Astrocyte (in vitro differentiated cells and primary cell): ENCODE results near the gene RBX1. TPM values are rescaled to one million over a fixed set of nuclear protein-coding genes. Genes with fewer than 3 reads are reported as not detected.

Experiments
- DNase-seq: peaks from one replicate; pipeline ENCODE4 v3.0.0-alpha.2; 2010; ENCODE audit warnings: low read depth
- FAIRE-seq: peaks from 2 replicates; lab custom pipeline; 2011; peaks lifted over from hg19 to GRCh38; lab: Jason Lieb, UNC
- H2AFZ ChIP-seq: 2 replicates; pipeline ENCODE4 v1.6.0; 2012; ENCODE audit warnings: low read depth, low read length, inconsistent platforms
- H3K27ac ChIP-seq: 2 replicates; pipeline ENCODE4 v1.5.1; 2011; ENCODE audit warnings: low read depth, low read length, inconsistent platforms
- H3K27me3 ChIP-seq: 2 replicates; pipeline ENCODE4 v1.6.0; 2011; ENCODE audit warnings: low read length, inconsistent platforms; ENCODE audit not compliant: insufficient read depth
- H3K36me3 ChIP-seq: 2 replicates; pipeline ENCODE4 v1.5.1; 2011; ENCODE audit warnings: low read length, inconsistent platforms; ENCODE audit not compliant: insufficient read depth
- H3K4me1 ChIP-seq: 2 replicates; pipeline ENCODE4 v1.5.1; 2011; ENCODE audit warnings: low read length, inconsistent platforms; ENCODE audit not compliant: insufficient read depth
- H3K4me2 ChIP-seq: 2 replicates; pipeline ENCODE4 v1.6.0; 2012; ENCODE audit warnings: low read length, inconsistent platforms
- H3K4me3 ChIP-seq: 2 replicates; pipeline ENCODE4 v1.5.1; 2011; ENCODE audit warnings: low read depth, mild to moderate bottlenecking, low read length, inconsistent platforms; ENCODE audit not compliant: insufficient read depth
- H3K79me2 ChIP-seq: 2 replicates; pipeline ENCODE4 v1.6.0; 2012; ENCODE audit warnings: mild to moderate bottlenecking, low read length, inconsistent platforms; ENCODE audit not compliant: insufficient read depth
- H3K9ac ChIP-seq: 2 replicates; pipeline ENCODE4 v1.6.0; 2012; ENCODE audit warnings: mild to moderate bottlenecking, low read length, inconsistent platforms
- H3K9me3 ChIP-seq: 2 replicates; pipeline ENCODE4 v1.5.1; 2012; ENCODE audit warnings: low read depth, mild to moderate bottlenecking, low read length, inconsistent platforms; ENCODE audit not compliant: insufficient read depth
- H4K20me1 ChIP-seq: 2 replicates; pipeline ENCODE4 v1.6.0; 2012; ENCODE audit warnings: low read length, inconsistent platforms; ENCODE audit not compliant: insufficient read depth
- H3K27ac Mint-ChIP-seq: one replicate; pipeline ENCODE4 v1.8.0; 2021; ENCODE audit warnings: mild to moderate bottlenecking, mixed read lengths; ENCODE audit not compliant: unreplicated experiment
- H3K27me3 Mint-ChIP-seq: one replicate; pipeline ENCODE4 v1.8.0; 2021; ENCODE audit warnings: low read depth, mixed read lengths; ENCODE audit not compliant: unreplicated experiment
- H3K36me3 Mint-ChIP-seq: one replicate; pipeline ENCODE4 v1.8.0; 2021; ENCODE audit warnings: low read depth, mixed read lengths; ENCODE audit not compliant: unreplicated experiment
- H3K4me1 Mint-ChIP-seq: one replicate; pipeline ENCODE4 v1.8.0; 2021; ENCODE audit warnings: low read depth, mixed read lengths; ENCODE audit not compliant: unreplicated experiment
- H3K4me3 Mint-ChIP-seq: one replicate; pipeline ENCODE4 v1.8.0; 2021; ENCODE audit warnings: mild to moderate bottlenecking, moderate library complexity, mixed read lengths; ENCODE audit not compliant: unreplicated experiment
- H3K9me3 Mint-ChIP-seq: one replicate; pipeline ENCODE4 v1.8.0; 2021; ENCODE audit warnings: mild to moderate bottlenecking, mixed read lengths; ENCODE audit not compliant: unreplicated experiment
- CTCF ChIP-seq: IDR thresholded peaks from 2 replicates; pipeline ENCODE4 v1.5.1; 2011; ENCODE audit warnings: low read depth, mild to moderate bottlenecking, inconsistent platforms, low read length, moderate library complexity; ENCODE audit not compliant: insufficient read depth
- EZH2 ChIP-seq: IDR thresholded peaks from 2 replicates; pipeline ENCODE4 v1.6.1; 2012; ENCODE audit warnings: mild to moderate bottlenecking, low read length, inconsistent platforms; ENCODE audit not compliant: insufficient read depth
- total RNA-seq: library from RNA; stranded (reverse); gene quantifications from 2 replicates; pipeline ENCODE4 v1.2.1, GENCODE V29; 2021

RBX1 gene
- total RNA-seq, 1 donor from 2014 or later = 54.6 TPM

- FAIRE-seq (no peak), DNase-seq (peak; percentile 67)
- no peaks in the 10 kb centered on the region for H3K79me2 ChIP-seq
- H3K27me3 ChIP-seq = no peaks in the 10 kb centered on the region
- H3K27ac ChIP-seq = peak overlapping the region; percentile 38
- H2AFZ ChIP-seq = peak overlapping the region; percentile 81
- no peaks in the 10 kb centered on the region for H3K9me3 ChIP-seq
- H3K4me3 Mint-ChIP-seq = peak overlapping the region; percentile 82
- no peaks in the 10 kb centered on the region for H4K20me1 ChIP-seq
- H3K9me3 Mint-ChIP-seq = no peaks in the 10 kb centered on the region
- no peak overlapping the region for H3K27ac Mint-ChIP-seq
- H3K4me1 Mint-ChIP-seq = no peaks in the 10 kb centered on the region
- H3K4me1 ChIP-seq = peaks cover 14% of the 10 kb centered on the region
- peak overlapping the region; percentile 90 for H3K4me2 ChIP-seq
- peak overlapping the region; percentile 88 for H3K9ac ChIP-seq
- H3K4me3 ChIP-seq = peak overlapping the region; percentile 62
- no peaks in the 10 kb centered on the region for H3K27me3 Mint-ChIP-seq
- no peaks in the 10 kb centered on the region for H3K36me3 ChIP-seq
- H3K36me3 Mint-ChIP-seq = no peaks in the 10 kb centered on the region
- TF ChIP-seq CTCF = no peak
- TF ChIP-seq EZH2 = no peak
These were observed 71.5 kb downstream of the RBX1 start for GRCh38 chr22:41022470-41023298.

Other genes starting within 250 kb of the RBX1 start
- gene SLC25A17, start 132.0 kb upstream of the RBX1 start, total RNA-seq = 24.6 and 24.8 TPM in 2 replicates
- 236 and 248 TPM in 2 replicates for gene ST13, start 94.7 kb upstream of the RBX1 start, total RNA-seq
- 21.8 and 24.9 TPM in 2 replicates for gene XPNPEP3, start 94.2 kb upstream of the RBX1 start, total RNA-seq
- not detected in 2 replicates for gene DNAJB7, start 89.3 kb upstream of the RBX1 start, total RNA-seq
- gene EP300, start 141.2 kb downstream of the RBX1 start, total RNA-seq = 54.4 and 64.7 TPM in 2 replicates